KBM-7 (cell line): ENCODE results near the gene BCL2.

Experiments used
- DNase-seq: peaks from one replicate; pipeline ENCODE4 v3.0.0-alpha.2; 2015
- in situ Hi-C: fragments of 300-500 bp; cut with MboI; formaldehyde crosslinking; loops from 2 replicates; pipeline ENCODE4 v1.14.3; 2020; ENCODE audit warnings: low sequenced_read_pairs, low pct_unique_long_range_greater_than_20kb, mixed read lengths

Gene BCL2

DNA sequence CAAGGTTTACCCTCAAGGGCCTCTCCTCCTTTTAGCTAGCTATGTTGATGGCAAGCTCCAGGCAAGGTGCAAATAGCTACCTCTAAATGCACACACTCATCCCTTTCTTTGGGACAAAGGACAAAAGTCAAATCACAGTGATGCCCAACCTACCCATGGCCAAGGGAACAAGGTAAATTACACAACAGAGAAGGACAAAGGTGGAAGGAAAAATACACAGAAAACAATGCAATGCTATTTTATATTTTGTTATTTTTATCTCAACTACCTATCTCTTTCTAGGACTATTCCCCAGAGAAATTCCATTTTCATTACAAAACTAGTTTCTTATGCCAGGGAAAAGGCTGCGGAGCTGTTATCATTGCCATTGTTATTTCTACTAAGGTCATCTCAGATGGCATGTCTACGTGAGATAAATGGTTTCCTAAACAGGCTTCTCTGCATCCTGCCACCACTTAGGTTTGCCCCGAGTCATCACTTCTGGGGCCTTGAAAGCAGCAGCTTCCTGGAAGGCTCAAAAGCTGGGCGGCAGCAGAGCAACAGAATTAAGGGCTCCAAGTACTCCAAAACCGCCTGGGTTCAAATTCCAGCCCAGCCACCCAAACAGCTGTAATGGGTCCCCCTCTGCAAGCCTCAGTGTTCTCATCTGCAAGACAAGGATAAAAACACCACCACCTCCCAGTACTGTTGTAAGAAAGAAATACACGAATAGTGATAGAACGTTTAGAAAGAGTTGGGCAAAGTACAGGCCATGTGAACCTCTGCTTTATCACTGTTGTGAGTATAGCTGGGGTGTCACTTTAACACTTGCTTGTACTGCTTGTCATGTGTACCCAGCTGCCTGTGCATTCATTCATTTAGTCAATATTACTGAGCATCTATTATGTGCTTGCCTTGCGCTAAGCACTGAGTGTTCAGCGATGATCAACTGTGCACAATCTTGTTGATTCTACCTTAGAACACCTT lies 20.9 kb downstream of the BCL2 start:
- in situ Hi-C loops, result no loop called here

DNA sequence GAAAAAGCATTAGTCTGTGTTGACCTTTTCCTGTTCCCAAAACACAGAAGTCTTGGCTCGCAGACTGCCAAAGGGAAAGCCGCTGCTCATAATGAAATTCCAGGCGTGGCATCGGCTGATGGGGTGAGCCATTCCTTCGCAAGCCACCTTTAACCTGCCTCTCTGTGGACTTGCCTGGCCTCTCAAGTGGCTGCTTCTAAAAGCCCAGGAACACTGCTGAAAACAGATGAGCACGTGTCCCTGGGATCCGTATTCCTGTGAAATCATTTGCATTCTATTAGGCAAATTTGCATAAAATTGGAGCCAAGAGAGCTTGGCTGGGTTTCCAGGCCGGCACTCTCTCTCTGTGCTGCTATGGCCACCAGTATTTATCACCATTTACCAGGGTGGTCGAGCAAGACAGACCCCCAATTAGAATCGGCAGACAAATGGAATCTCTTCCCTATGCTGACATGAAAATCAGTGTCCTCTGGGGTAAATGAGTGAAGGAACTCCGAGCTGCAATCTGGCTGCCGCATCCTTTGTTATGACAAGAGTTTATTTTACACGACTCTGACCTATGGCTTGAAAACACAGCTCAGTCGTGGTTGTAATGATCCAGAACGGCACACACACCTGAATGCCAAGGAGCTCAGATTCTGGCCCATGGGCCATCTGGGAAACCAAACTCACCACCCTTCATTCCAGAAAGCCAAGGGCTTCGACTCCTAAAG lies 21.7 kb downstream of the BCL2 start:
- in situ Hi-C loops, result no loop called here
- DNase-seq, result no peak

More for the DNA sequence above, 20.9 kb downstream of the BCL2 start:
- DNase-seq, result no peak

DNA sequence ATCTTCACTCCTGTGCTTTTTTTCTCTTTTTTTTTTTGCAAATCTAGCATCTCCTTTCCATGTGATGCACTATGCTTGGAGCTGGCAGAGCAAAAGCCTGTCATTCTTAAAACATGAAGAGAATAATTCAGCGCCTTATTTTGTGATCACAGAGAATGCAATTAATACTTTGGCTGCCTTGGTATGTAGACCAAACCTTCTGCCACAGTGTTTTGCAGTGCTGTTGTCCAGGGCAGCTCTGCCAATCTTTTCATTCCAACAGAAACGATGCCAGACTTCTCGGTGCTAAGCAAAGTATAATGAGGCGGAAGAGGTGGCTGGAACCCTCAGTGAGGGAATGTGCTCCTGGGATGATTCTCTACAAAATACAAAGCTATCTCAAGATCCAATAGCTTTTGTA lies 25.6 kb downstream of the BCL2 start:
- DNase-seq, result no peak
- in situ Hi-C loops, result no loop called here

DNA sequence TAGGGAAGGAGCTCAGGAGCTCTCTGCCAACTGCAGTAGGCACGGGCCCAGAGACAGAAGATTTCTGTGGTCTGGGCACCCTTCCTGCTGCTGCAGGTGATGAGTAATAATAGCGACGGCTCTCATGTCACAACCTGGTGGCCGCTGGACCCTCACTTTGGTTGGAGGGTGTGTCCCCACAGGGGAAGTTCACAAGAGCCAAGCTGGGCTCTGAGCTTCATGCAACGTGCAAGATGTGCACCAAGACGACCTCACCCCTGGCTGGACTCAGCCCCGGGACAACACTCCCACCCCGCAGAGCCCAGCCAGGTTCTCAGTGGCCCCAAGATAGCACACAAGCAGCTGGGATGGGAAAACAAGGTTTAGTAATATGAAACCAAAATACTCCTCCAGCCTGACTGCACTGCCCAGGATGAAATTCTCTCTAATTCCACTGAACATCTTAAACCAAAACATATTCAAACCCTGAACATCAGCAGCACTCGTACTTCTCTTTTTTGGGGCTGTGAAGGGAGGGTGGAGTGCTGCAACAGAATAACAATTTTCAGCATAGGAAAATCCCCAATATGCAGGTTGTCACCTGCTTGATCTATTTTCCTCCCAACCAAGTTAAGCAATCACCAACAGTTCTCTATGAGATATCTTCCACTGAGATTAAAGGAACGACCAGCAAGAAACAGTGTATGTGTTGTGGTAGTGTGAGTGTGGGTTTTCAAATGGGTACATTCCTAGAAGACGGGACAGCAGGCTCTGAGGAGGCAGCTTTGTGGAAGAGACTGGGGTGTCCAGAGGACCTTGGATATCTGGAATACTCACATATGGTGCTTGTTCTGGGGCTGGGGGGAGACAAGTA lies 26.5 kb downstream of the BCL2 start:
- in situ Hi-C loops, result no loop called here

DNA sequence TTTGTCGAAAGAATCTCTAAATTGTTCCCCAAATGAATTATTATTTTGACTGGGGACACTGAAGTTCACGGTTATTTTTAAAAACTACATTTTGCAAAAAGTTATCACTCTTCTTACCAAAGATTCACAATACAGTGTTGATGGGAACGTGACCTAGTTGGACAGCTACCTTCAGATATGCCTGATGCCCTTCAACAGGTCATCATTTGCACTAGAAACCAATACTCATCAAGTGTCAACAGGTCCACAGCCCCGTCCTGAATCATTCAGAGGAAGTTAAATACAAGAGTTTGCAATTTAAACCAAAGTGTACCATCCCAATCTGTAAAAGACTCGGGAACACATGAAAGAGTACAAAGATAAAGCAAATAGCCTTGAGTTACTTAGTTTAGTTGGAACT lies 28.3 kb downstream of the BCL2 start:
- DNase-seq, result no peak
- in situ Hi-C loops, result no loop called here

More for the DNA sequence above, 26.5 kb downstream of the BCL2 start:
- DNase-seq, result peak; percentile 42

DNA sequence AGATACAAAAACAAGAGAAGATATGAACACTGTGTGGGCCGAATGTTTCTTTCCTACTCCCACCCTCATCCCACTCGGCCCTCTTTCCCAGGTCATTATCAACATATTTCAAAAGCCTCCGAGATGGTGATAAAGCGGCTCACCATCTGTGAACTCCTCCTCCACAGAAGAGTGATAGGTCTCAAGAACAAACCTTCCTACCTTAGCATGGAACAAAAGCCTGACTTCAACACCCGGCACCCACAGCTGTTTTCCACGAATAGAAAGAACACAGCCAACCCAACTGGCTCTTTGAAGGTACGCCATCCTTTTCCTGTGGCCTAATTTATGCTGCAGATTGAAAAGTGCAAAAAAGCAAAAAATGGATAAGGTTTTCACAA lies 28.8 kb downstream of the BCL2 start:
- in situ Hi-C loops, result no loop called here
- no peak for DNase-seq

DNA sequence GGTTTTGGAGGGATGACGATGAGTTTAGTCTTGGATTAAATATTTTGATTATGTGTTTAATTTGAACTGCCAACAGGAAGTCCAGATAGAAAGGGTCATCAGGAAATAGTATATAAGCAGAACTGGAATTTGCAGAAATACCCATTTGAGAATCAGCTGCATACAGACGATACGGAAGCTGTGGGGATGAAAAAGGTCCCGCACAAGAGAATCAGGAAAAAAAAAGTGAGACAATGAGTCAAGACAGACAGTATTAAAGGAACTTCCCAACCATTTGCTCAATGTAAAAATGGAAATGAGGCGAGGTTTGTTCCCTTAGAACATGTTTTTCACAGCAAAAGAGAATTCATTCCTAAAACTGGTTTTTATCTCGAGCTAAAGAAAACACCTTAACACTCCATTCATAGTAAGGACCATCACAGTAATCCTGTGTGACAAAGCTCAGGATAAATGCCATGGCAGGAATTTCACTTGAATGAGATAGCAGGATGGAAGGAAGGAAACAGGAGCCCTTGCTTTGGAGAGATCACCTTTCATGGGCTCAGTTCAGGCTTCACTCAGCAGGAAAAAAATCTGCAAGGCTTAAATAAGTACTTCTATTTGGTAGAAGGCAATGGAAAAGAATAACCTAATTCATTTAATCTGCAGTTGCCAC lies 29.3 kb downstream of the BCL2 start:
- in situ Hi-C loops, result no loop called here
- no peak for DNase-seq

DNA sequence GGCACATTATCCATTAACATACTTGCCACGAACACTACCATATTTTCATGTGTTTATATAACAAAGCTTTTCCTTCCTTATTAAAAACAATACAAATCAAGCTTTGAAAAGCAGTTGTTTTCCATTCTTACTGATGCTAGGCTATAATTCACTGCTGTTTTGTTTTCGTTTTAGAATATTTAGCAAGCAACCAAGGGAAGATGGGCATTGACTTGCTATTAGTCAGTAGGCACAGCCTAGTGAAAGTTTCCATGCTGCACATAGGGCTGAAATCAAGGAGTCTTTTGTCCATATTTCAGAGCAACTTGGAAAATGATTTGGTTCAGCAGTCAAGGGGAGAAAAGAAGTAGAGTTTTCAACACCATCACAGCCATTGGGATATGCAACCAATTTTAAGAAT lies 31.3 kb downstream of the BCL2 start:
- DNase-seq, result no peak
- in situ Hi-C loops, result no loop called here

DNA sequence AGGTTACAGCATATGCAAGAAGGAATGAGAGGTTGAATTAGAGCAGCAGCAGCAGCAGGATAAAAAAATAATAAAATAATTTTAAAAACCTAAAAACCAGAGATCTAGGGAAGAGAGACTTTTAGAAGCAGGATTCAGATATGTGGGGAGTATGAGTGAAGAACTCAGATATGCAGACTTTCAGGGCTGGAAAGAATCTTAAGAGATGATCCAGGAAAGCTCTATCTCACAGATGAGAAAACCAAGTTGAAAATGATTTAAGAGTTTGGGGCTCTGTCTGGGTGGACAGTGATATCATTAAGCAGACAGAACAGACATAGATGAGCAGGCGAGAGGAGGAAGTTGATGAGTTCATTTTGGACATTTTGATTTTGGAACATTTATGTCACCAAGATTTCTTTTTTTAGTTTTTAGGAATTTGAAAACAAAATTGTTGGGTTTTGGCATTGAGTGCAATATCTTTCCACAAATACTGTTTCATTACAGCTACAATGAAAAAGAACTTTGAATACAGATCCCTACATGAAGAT lies 31.8 kb downstream of the BCL2 start:
- DNase-seq, result no peak
- in situ Hi-C loops, result no loop called here

DNA sequence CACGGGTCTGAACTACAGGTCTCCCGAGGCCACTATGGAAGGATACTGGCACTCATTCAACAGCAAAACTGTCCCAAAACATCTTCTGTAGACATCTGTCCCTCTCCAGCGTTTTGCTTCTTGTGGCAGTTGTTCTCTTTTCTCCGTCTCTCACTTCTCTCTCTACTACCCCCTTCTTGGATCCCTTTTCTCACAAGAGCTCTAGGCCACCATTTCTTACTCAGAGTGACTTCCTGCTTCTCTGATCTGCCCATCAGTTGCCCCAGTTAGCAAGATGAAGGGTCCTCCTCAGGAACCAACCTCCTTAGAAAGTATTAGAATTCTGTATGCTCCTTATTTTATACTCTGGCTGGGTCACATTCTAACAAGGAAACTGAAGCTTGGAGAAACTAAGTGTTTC lies 32.6 kb downstream of the BCL2 start:
- in situ Hi-C loops, result no loop called here
- DNase-seq, result no peak

DNA sequence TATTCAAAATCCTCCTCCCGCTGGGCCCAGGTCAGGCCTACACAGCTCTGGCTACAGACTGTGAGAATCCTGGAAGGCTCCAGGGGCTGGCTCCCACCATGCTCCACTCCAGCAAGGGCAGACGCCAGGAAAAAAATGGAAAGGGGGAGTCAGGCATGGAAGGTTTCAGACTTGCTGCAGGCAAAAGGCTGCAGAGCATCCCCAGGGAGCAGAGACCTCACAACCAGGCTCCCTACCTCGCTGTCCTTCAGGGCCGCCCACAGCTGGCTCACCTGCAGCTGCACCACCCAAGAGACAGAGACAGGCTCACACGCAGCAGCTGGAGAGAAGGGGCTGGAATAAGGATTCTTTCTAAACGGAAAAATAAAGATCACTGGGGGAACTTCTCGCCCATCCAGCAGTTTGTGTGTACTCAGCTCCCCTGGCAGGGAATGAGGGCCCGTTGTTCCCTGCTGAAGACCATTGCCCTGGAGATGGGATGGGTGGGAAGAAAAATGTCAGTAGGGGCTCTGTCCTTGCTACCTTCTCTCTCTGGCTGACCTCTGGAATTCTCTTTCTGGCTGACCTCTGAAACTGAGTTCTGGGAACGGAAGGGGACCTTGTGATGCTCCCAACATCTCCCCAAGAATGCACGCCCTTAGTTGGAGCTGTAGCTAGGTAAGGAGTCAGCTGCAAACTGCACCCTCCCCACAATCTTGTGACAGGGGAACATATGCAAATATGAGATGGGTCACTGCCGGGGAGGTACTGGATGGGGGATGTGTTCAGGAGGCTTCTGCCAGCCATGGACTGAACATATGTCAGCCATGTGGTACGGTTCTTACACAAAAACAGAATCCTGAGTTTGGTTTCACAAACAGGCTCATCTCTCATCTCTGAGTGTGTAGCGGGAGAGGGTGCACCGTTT lies 34.5 kb downstream of the BCL2 start:
- DNase-seq, result no peak
- in situ Hi-C loops, result no loop called here

DNA sequence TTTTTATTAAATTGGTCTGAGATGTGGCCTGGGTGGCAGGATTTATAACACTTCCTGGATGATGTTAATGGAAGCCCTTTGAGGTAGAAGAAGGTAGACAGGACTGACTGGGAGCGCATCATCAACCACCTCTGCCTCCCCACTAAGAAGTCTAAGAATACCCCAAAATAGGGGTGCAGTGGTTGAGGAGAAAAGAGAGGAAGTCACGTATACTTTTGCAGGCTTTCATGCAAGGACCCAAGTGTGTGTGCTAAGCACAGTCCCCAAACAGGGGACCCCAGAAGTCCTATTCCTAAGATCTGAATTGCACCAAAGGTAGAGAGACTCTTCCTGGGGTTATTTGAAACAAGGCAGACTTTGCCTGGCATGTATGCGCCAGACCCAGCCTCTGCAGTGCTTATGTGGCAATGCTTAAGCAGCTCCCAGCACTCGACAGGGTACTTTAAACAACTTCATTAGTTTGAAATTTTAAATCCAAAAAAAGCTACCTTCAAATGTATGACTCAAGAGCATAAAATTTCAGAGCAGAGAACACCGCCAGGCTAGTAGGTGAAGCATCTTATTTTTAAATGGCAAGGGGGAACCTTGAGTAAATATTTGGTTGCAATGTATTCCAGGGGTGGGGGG lies 35.3 kb downstream of the BCL2 start:
- no peak for DNase-seq
- in situ Hi-C loops, result no loop called here

DNA sequence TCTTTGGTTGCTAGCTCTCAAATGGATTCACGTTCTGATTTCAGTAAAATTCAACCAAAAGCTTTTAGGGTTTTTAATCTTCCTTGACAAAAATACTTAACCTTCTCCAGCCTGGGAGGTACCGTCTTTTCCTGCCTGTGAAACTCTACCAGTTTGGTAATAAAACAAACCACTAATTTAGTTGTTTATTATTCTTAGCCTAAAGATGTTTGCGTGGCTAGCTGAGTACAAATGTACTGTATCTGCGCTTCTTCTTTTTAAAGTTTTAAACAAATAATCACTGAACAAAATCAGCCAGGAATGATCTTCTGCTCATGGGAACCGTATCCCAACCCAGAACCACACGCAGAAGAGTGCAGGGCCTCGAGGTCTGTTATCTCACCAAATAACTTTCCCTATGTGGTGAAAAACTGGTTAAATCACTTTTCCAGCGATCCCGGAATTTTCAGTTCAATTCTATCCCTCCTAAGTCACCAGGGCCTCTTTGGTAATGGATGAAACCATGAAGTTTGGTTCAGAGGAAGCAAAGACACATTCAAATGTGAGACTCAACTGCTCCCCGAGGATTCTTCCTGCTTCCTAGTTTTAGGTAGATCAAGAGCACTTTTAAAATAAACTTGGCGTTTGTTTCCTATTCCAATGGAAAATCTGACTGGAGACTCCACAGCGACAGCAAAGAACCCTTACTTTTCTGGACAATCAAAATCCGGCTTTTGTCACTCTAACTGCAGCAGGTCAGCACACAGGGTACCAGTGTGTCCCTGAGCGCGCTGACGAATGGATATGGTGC lies 36.1 kb downstream of the BCL2 start:
- in situ Hi-C loops, result no loop called here

DNA sequence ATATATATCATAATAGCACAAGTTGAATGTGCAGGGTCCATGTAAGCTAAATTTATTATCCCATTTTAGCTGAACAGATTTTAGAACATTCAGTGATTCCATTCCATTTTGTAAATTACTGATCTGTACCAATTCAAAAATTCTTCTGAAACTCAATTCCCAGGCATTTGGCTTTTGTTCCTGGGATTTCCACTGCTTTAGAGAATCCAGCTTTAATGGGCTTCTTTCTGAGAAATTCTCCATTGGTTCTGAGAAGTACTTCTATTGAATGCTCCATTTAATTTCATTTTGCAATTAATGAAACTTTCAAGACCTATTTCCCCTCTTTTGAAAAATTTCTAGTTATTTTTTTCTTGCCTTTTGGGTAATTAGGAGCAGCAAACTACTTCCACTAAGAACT lies 36.8 kb downstream of the BCL2 start:
- in situ Hi-C loops, result no loop called here
- DNase-seq, result no peak

More for the DNA sequence above, 36.1 kb downstream of the BCL2 start:
- DNase-seq, result no peak

DNA sequence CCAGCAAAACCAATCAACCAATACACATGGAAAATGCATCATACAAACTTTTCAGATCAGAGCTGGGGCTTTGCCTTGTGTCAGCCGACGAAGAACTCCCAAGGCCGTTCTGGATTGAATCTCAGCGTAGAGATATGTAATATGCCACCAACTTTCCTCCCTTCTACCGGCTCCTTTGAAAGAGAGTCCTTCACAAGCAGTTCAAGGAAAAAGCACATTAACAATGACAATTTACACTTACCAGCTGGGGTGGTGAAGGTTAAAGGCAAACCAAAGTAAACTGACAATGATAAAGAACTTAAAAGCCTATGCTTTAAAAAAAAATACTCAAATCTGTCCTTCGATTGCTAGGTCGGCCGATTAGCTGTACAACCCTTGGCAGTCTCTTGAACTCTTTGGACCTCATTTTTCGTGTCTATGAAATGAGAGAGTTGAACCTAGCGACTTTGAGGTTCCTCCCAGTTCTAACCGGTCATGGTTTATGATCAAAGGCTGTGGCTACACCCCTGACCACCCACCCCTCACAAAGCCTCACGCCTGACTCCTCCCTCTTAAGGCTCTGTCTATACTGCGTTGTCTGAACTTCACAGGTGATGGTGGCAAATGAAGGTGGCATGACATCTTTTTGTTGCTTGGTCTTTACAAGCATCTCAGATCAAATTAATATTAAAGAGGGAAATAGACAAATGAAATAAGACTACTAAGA lies 46.2 kb downstream of the BCL2 start:
- DNase-seq, result no peak
- in situ Hi-C loops, result no loop called here

DNA sequence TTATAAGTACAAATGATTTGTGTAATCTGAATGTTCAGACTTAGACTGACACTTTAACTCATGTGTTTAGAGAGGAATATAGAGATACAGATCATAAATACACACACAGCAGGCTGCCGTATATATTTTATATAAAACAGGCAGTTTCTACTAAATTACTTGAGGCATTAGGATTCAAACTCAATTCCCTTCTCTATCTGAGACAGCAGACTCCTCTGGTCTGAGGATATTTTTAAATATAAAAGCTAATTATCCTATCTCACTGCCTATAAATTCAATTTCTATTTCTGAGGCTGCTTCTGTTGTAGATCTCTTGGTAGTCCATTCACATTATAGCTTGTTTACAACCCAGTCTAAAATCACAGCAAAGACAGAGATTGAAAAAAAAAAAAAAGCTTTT lies 46.9 kb downstream of the BCL2 start:
- in situ Hi-C loops, result no loop called here
- no peak for DNase-seq
